Calu3 (cell line): ENCODE measurements around the gene SMNDC1. TPM values are rescaled to one million over a fixed set of nuclear protein-coding genes. Genes with fewer than 3 reads are reported as not detected.

Experiments
- BruUV-seq: library from RNA; stranded (reverse); fragments of 400-500 nt; replicated peaks from 2 replicates; lab custom pipeline; 2021; lab: Mats Ljungman, UMichigan
- CTCF ChIA-PET: fragments of 300-600 bp; sonication (Branson Sonifier 250); formaldehyde crosslinking; loops from one replicate; lab custom pipeline; 2022; ENCODE audit warnings: antibody characterized with exemption; lab: Charles Lee
- DNase-seq: peaks from one replicate; pipeline ENCODE4 v3.0.0; 2022
- H3K27ac Mint-ChIP-seq: one replicate; pipeline ENCODE4 v1.8.0; 2022; ENCODE audit warnings: mixed read lengths; ENCODE audit not compliant: unreplicated experiment
- H3K27me3 Mint-ChIP-seq: one replicate; pipeline ENCODE4 v1.8.0; 2022; ENCODE audit warnings: mixed read lengths; ENCODE audit not compliant: unreplicated experiment
- H3K36me3 Mint-ChIP-seq: one replicate; pipeline ENCODE4 v1.8.0; 2022; ENCODE audit warnings: mild to moderate bottlenecking, moderate library complexity, mixed read lengths; ENCODE audit not compliant: insufficient read depth, unreplicated experiment
- H3K4me1 Mint-ChIP-seq: one replicate; pipeline ENCODE4 v1.8.0; 2022; ENCODE audit warnings: mild to moderate bottlenecking, low read depth, mixed read lengths; ENCODE audit not compliant: unreplicated experiment
- H3K4me3 Mint-ChIP-seq: one replicate; pipeline ENCODE4 v1.8.0; 2022; ENCODE audit warnings: mild to moderate bottlenecking, low read depth, moderate library complexity, mixed read lengths; ENCODE audit not compliant: unreplicated experiment
- H3K9me3 Mint-ChIP-seq: one replicate; pipeline ENCODE4 v1.8.0; 2022; ENCODE audit warnings: low read depth, mixed read lengths; ENCODE audit not compliant: unreplicated experiment
- CTCF ChIP-seq: fragments of 200-600 bp; IDR thresholded peaks from one replicate; pipeline ENCODE4 v1.8.0; 2022; ENCODE audit warnings: antibody characterized with exemption; ENCODE audit not compliant: unreplicated experiment
- intact Hi-C: fragments of 100-400 bp; cut with micrococcal nuclease; formaldehyde crosslinking; loops from one replicate; pipeline ENCODE4 v1.10.0; 2022; ENCODE audit not compliant: unreplicated experiment
- total RNA-seq: library from RNA; stranded (reverse); gene quantifications from 2 replicates; pipeline ENCODE4 v1.2.3, GENCODE V29; 2022

The SMNDC1 gene
- total RNA-seq, 1 experiment from 2014 or later, result 32.8 TPM

GRCh38 chr10:110330675-110331074 is 26.0 kb upstream of the SMNDC1 start:
- TF ChIP-seq CTCF, result no peak
- BruUV-seq, result no TSS peak
- no peak for DNase-seq
- Mint-ChIP-seq H3K27ac (no peak overlapping the region), H3K4me3 (no peak overlapping the region), H3K9me3 (peaks cover 6% of the 10 kb centered on the region), H3K4me1 (peaks cover 20% of the 10 kb centered on the region), H3K27me3 (no peaks in the 10 kb centered on the region), H3K36me3 (peaks cover 10% of the 10 kb centered on the region)
- intact Hi-C loops, result no loop called here
- CTCF ChIA-PET, result no interaction called here

GRCh38 chr10:110327262-110327914 is 22.7 kb upstream of the SMNDC1 start:
- Mint-ChIP-seq H3K27ac (peak overlapping the region; percentile 92), H3K27me3 (no peaks in the 10 kb centered on the region), H3K4me1 (peaks cover 41% of the 10 kb centered on the region), H3K36me3 (peaks cover 10% of the 10 kb centered on the region), H3K4me3 (peak overlapping the region; percentile 50), H3K9me3 (peaks cover 6% of the 10 kb centered on the region)
- peak; percentile 23 for DNase-seq
- CTCF ChIA-PET, result interaction anchor here (0.8 to 1.2 kb wide), 4 partner anchors 27 to 93 kb away, joined by 3 to 4 read pairs (median 4); no protein-coding TSS in a partner anchor
- BruUV-seq, result no TSS peak
- intact Hi-C loops, result loop anchor here (2.0 to 5.0 kb wide), 3 partner anchors 71 to 175 kb away; no protein-coding TSS in a partner anchor
- no peak for TF ChIP-seq CTCF

- CTCF ChIA-PET, result interaction anchor here (0.8 to 1.2 kb wide), 5 partner anchors 28 to 94 kb away, joined by 3 to 4 read pairs (median 4); no protein-coding TSS in a partner anchor
- H3K9me3 Mint-ChIP-seq, result peaks cover 10% of the 10 kb centered on the region
- no peaks in the 10 kb centered on the region for H3K27me3 Mint-ChIP-seq
- DNase-seq, result no peak
- peaks cover 10% of the 10 kb centered on the region for H3K36me3 Mint-ChIP-seq
- intact Hi-C loops, result loop anchor here (2.0 to 5.0 kb wide), 3 partner anchors 72 to 176 kb away; no protein-coding TSS in a partner anchor
- TF ChIP-seq CTCF, result no peak
- H3K4me1 Mint-ChIP-seq, result peaks cover 41% of the 10 kb centered on the region
- H3K27ac Mint-ChIP-seq, result peak overlapping the region; percentile 92
- H3K4me3 Mint-ChIP-seq, result peak overlapping the region; percentile 50
- no TSS peak for BruUV-seq
Observed at GRCh38 chr10:110326351-110327032, 21.8 kb upstream of the SMNDC1 start.

- TF ChIP-seq CTCF, result no peak
- DNase-seq, result no peak
- intact Hi-C loops, result loop anchor here (5.0 kb wide), 2 partner anchors 87 to 177 kb away; no protein-coding TSS in a partner anchor
- Mint-ChIP-seq H3K9me3 (peaks cover 4% of the 10 kb centered on the region), H3K27ac (peak overlapping the region; percentile 92), H3K4me1 (peaks cover 41% of the 10 kb centered on the region), H3K27me3 (no peaks in the 10 kb centered on the region), H3K36me3 (peaks cover 10% of the 10 kb centered on the region), H3K4me3 (no peak overlapping the region)
- CTCF ChIA-PET, result no interaction called here
- no TSS peak for BruUV-seq
Observed at GRCh38 chr10:110324805-110325280, 20.1 kb upstream of the SMNDC1 start.
